Measurements from ENCODE around the gene POLR3K. TPM values are rescaled to one million over a fixed set of nuclear protein-coding genes. Genes with fewer than 3 reads are reported as not detected.
A peak's percentile ranks its signal among the peaks of the same experiment; 100 is the strongest.
"Not testable (repeated sequence)": the region's sequence is repeated elsewhere in the genome, so short reads cannot be mapped to it uniquely, and the experiment has no call there.

POLR3K gene
- total RNA-seq, 1 donor from 2014 or later = 91.3 TPM

DNA sequence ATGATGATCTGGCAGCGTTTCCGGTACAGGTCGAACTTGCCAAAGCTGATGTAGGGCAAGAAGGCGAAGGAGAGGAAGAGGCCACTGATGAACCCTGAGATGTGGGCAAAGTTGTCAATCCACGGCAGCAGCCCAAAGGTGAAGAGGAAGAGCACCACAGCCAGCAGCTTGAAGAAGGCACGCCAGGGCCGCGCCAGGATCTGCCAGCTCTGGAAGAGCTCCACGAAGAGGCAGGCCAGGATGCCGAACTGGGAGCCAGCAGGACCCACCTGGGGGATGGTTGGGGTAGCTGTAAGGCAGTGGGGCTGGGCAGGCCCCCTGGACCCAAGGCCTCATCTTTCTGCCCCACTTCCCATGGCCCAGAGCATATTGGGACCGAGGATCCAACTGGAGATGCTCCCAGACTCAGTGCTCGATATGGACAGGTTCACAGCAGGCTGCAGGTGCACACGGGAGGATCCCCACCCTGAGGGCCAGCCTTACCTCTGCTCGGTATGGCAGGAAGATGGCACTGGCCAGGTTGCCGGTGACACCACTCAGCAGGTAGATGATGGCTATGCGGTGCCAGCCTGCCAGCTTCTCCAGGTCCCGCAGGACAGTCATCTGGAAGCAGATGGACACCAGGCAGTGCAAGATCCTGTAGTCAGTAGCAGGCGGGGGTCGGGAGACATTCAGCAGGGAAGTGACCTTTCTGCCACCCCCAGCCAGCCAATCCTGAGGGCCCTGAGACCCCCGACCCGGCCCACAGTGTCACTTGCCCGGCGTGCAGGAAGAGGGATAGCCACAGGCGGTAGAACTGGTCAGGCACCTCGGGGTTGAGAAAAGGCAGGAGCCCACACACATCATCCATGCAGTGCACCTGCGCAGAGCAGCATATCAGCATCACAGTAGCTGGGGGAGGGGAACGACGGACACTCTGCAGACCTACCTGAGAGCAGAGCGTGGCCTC is 5.4 kb upstream of the POLR3K start:
- Mint-ChIP-seq H3K4me1 (ENCODE audit: low read depth) (no peaks in the 10 kb centered on the region), H3K36me3 (ENCODE audit: low read depth) (peaks cover 12% of the 10 kb centered on the region), H3K9me3 (no peaks in the 10 kb centered on the region), H3K27ac (no peak overlapping the region), H3K27me3 (ENCODE audit: insufficient read depth) (peaks cover 4% of the 10 kb centered on the region), H3K4me3 (no peak overlapping the region)
- DNase-seq (ENCODE audit: low spot score) = no peak
- intact Hi-C loops (cut with micrococcal nuclease) = no loop called here

DNA sequence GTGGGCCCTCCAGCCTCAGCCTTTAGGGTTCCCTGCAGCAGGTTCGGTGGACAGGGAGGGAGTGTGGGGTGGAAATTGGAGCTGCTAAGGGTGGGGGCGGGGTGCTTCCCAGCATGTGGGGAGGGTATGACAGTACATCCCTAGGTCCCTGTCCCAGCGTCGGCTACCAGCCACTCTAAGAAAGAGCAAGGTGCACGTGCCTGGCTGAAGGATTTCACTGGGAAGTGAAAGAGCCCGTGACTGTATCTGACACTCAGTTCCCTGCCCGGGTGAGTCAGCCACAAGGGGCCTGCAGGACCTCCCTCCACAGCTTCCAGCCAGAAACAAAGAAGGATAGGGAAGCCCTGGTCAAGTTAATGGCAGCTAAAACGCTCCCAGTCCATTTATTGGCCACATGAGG is 4.3 kb upstream of the POLR3K start:
- no peak for DNase-seq (ENCODE audit: low spot score)
- Mint-ChIP-seq H3K36me3 (ENCODE audit: low read depth) (peaks cover 17% of the 10 kb centered on the region), H3K9me3 (no peaks in the 10 kb centered on the region), H3K27ac (no peak overlapping the region), H3K4me3 (no peak overlapping the region), H3K4me1 (ENCODE audit: low read depth) (no peaks in the 10 kb centered on the region), H3K27me3 (ENCODE audit: insufficient read depth) (peaks cover 4% of the 10 kb centered on the region)
- intact Hi-C loops (cut with micrococcal nuclease) = no loop called here

GRCh38 chr16:56231-56927 is 3.0 kb upstream of the POLR3K start:
- intact Hi-C loops (cut with micrococcal nuclease) = no loop called here
- peaks cover 4% of the 10 kb centered on the region for H3K27me3 Mint-ChIP-seq (ENCODE audit: insufficient read depth)
- H3K9me3 Mint-ChIP-seq = no peaks in the 10 kb centered on the region
- peaks cover 19% of the 10 kb centered on the region for H3K36me3 Mint-ChIP-seq (ENCODE audit: low read depth)
- DNase-seq (ENCODE audit: low spot score) = no peak
- H3K27ac Mint-ChIP-seq = no peak overlapping the region
- H3K4me3 Mint-ChIP-seq = peak overlapping the region; percentile 25
- peaks cover 3% of the 10 kb centered on the region for H3K4me1 Mint-ChIP-seq (ENCODE audit: low read depth)

DNA sequence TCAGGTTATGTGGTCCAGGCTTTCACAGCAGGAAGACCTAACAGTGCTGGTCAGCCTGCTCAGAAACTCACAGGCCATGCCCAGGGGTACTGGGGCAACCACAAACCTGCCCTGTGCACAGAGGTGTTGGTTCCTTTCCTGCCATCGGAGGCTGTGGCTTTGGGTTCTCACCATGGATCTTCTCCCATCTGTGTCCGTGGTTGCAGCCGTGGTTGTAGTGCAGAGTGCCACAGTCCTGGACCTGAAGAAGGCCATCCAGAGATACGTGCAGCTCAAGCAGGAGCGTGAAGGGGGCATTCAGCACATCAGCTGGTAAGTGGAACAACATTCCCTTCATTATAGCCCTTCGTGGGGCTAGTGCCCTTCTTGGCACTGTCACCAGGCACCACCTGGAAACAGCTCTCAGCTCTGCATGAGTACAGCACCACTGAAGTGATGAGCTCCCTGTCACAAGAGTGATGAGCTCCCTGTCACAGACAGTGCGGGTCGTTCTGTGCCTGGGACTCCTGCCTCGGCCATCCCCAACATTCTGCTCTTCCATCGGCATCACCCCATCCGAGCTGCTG is 2.2 kb upstream of the POLR3K start:
- Mint-ChIP-seq H3K27ac (no peak overlapping the region), H3K27me3 (ENCODE audit: insufficient read depth) (peaks cover 3% of the 10 kb centered on the region), H3K9me3 (no peaks in the 10 kb centered on the region), H3K4me3 (peak overlapping the region; percentile 79), H3K4me1 (ENCODE audit: low read depth) (peaks cover 10% of the 10 kb centered on the region), H3K36me3 (ENCODE audit: low read depth) (peaks cover 27% of the 10 kb centered on the region)
- intact Hi-C loops (cut with micrococcal nuclease) = no loop called here
- DNase-seq (ENCODE audit: low spot score) = no peak

- Mint-ChIP-seq H3K27me3 (ENCODE audit: insufficient read depth) (no peaks in the 10 kb centered on the region), H3K9me3 (no peaks in the 10 kb centered on the region), H3K27ac (peak overlapping the region; percentile 7), H3K4me3 (peak overlapping the region; percentile 98), H3K36me3 (ENCODE audit: low read depth) (peaks cover 31% of the 10 kb centered on the region), H3K4me1 (ENCODE audit: low read depth) (peaks cover 11% of the 10 kb centered on the region)
- intact Hi-C loops (cut with micrococcal nuclease) = no loop called here
- DNase-seq (ENCODE audit: low spot score) = no peak
Observed at GRCh38 chr16:54237-54581, 801 bp upstream of the POLR3K start.

DNA sequence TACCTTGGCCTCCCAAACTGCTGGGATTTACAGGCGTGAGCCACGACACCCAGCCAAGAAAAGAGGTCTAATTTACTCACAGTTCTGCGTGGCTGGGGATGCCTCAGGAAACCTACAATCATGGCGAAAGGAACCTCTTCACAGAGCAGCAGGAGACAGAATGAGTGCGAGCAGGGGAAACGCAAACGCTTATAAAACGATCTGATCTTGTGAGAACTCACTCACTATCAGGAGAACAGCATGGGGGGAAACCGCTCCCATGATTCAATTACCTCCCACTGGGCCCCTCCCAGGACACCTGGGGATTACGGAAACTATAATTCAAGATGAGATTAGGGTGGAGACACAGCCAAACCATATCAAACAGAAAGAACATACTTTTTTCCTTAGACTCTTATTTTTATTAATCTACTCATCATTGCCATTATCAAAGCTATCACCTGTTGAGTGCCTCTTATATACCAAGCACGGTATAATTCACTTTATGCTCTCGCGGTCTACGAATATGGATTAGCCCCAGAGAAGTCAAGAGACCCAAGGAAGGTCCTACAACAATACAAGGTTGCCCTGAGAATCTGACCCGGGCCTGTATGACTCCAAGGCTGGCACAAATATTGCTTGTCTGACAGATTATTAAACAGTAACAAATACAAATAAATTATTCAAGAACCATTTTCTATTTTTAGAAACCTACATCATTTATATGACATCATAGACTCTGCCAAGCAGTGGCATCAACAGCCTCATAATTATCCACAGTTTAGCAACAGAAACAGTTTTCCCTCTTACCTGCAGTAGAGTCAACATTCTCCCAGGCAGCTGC is 2.4 kb downstream of the POLR3K start:
- Mint-ChIP-seq H3K27ac (no peak overlapping the region), H3K9me3 (no peaks in the 10 kb centered on the region), H3K36me3 (ENCODE audit: low read depth) (peaks cover 32% of the 10 kb centered on the region), H3K4me1 (ENCODE audit: low read depth) (peaks cover 16% of the 10 kb centered on the region), H3K27me3 (ENCODE audit: insufficient read depth) (no peaks in the 10 kb centered on the region), H3K4me3 (peak overlapping the region; percentile 98)
- no peak for DNase-seq (ENCODE audit: low spot score)
- intact Hi-C loops (cut with micrococcal nuclease) = no loop called here

GRCh38 chr16:47234-47633 is 6.2 kb downstream of the POLR3K start:
- no peak for DNase-seq (ENCODE audit: low spot score)
- Mint-ChIP-seq H3K36me3 (ENCODE audit: low read depth) (peaks cover 48% of the 10 kb centered on the region), H3K27ac (peak overlapping the region; percentile 10), H3K27me3 (ENCODE audit: insufficient read depth) (no peaks in the 10 kb centered on the region), H3K4me3 (no peak overlapping the region), H3K9me3 (no peaks in the 10 kb centered on the region), H3K4me1 (ENCODE audit: low read depth) (peaks cover 27% of the 10 kb centered on the region)
- intact Hi-C loops (cut with micrococcal nuclease) = no loop called here

DNA sequence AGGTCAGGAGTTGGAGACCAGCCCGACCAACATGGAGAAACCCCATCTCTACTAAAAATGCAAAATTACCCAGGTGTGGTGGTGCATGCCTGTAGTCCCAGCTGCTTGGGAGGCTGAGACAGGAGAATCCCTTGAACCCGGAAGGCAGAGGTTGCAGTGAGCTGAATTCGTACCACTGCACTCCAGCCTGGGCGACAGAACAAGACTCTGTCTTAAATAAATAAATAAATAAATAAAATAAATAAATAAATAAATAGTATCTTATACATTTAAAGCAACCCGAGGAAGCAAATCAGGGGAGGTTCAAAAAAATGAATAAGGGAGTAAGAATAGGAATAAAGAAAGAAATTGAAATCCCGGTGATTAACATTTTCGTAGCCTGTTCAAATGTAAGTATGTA is 6.9 kb downstream of the POLR3K start:
- H3K36me3 Mint-ChIP-seq (ENCODE audit: low read depth) = peaks cover 54% of the 10 kb centered on the region
- H3K4me3 Mint-ChIP-seq; H3K27ac Mint-ChIP-seq; H3K27me3 Mint-ChIP-seq (ENCODE audit: insufficient read depth); DNase-seq (ENCODE audit: low spot score); H3K9me3 Mint-ChIP-seq; intact Hi-C loops (cut with micrococcal nuclease): not testable (repeated sequence)
- peaks cover 31% of the 10 kb centered on the region for H3K4me1 Mint-ChIP-seq (ENCODE audit: low read depth)

- Mint-ChIP-seq H3K36me3 (ENCODE audit: low read depth) (peaks cover 51% of the 10 kb centered on the region), H3K4me1 (ENCODE audit: low read depth) (peaks cover 21% of the 10 kb centered on the region), H3K27ac (no peak overlapping the region), H3K27me3 (ENCODE audit: insufficient read depth) (no peaks in the 10 kb centered on the region), H3K9me3 (no peaks in the 10 kb centered on the region), H3K4me3 (no peak overlapping the region)
- DNase-seq (ENCODE audit: low spot score) = no peak
- intact Hi-C loops (cut with micrococcal nuclease) = no loop called here
Observed at GRCh38 chr16:45454-45853, 8.0 kb downstream of the POLR3K start.

GRCh38 chr16:44655-45054 is 8.8 kb downstream of the POLR3K start:
- DNase-seq (ENCODE audit: low spot score) = no peak
- H3K4me1 Mint-ChIP-seq (ENCODE audit: low read depth) = peaks cover 22% of the 10 kb centered on the region
- H3K9me3 Mint-ChIP-seq = no peaks in the 10 kb centered on the region
- H3K27ac Mint-ChIP-seq = no peak overlapping the region
- peaks cover 48% of the 10 kb centered on the region for H3K36me3 Mint-ChIP-seq (ENCODE audit: low read depth)
- intact Hi-C loops (cut with micrococcal nuclease) = no loop called here
- no peaks in the 10 kb centered on the region for H3K27me3 Mint-ChIP-seq (ENCODE audit: insufficient read depth)
- H3K4me3 Mint-ChIP-seq = no peak overlapping the region

DNA sequence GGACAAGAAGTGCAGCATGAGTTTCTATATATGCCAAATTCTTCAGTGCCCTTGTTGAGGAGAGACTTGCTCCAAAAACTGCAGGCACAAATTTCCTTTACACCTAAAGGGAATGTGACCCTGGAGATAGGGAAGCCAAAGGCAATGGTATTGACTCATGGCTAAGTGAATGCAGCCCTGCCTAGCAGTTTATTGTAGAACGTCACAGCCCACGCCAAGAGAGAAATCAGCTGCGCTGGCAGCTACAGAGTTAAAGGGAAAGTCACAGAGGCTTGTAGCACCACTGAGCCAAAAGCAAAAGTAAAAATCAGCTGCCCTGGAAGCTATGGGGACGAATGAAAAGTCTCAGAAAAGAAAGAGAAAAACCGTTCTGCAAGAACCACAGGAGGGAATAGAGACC is 10.1 kb downstream of the POLR3K start:
- intact Hi-C loops (cut with micrococcal nuclease) = no loop called here
- peaks cover 35% of the 10 kb centered on the region for H3K4me1 Mint-ChIP-seq (ENCODE audit: low read depth)
- H3K36me3 Mint-ChIP-seq (ENCODE audit: low read depth) = peaks cover 47% of the 10 kb centered on the region
- no peak for DNase-seq (ENCODE audit: low spot score)
- H3K27me3 Mint-ChIP-seq (ENCODE audit: insufficient read depth) = no peaks in the 10 kb centered on the region
- H3K4me3 Mint-ChIP-seq = no peak overlapping the region
- no peaks in the 10 kb centered on the region for H3K9me3 Mint-ChIP-seq
- no peak overlapping the region for H3K27ac Mint-ChIP-seq

GRCh38 chr16:42691-43090 is 10.7 kb downstream of the POLR3K start:
- peaks cover 40% of the 10 kb centered on the region for H3K4me1 Mint-ChIP-seq (ENCODE audit: low read depth)
- DNase-seq (ENCODE audit: low spot score) = no peak
- intact Hi-C loops (cut with micrococcal nuclease) = no loop called here
- H3K4me3 Mint-ChIP-seq = no peak overlapping the region
- H3K9me3 Mint-ChIP-seq = no peaks in the 10 kb centered on the region
- H3K36me3 Mint-ChIP-seq (ENCODE audit: low read depth) = peaks cover 44% of the 10 kb centered on the region
- H3K27ac Mint-ChIP-seq = no peak overlapping the region
- no peaks in the 10 kb centered on the region for H3K27me3 Mint-ChIP-seq (ENCODE audit: insufficient read depth)

Data from activated T-helper 1 cell treated with anti-CD3 and anti-CD28 coated beads, Interleukin-12 subunit alpha, Interleukin-12 subunit beta, Interleukin-2, Interleukin-4 antibody, amounts not matched to agents 30 ng/mL and 10 ng/mL and 1 ng/mL, durations not matched to agents 14 hours and 24 hours and 36 hours (primary cell).